ENCODE measurements around the gene SMARCC1.

SMARCC1 gene

GRCh38 chr3:47578691-47579632 lies 202.7 kb downstream of the SMARCC1 start, which contains the start of gene CSPG5:
TSS of gene CSPG5 (minus strand) at chr3:47578865. CDS start at chr3:47578693, 172 bp downstream.
- DNase-seq: peak; percentile 12
- in situ Hi-C loops (cut with HindIII; ENCODE audit: low pct_ligation_motif_present, low pct_unique_long_range_greater_than_20kb, low sequenced_read_pairs): no loop called here

- DNase-seq: peak; percentile 15
- in situ Hi-C loops (cut with HindIII; ENCODE audit: low pct_ligation_motif_present, low pct_unique_long_range_greater_than_20kb, low sequenced_read_pairs): no loop called here
These were observed 203.5 kb downstream of the SMARCC1 start for GRCh38 chr3:47578119-47578632.

GRCh38 chr3:47577583-47578118 lies 204.0 kb downstream of the SMARCC1 start:
- DNase-seq: no peak
- in situ Hi-C loops (cut with HindIII; ENCODE audit: low pct_ligation_motif_present, low pct_unique_long_range_greater_than_20kb, low sequenced_read_pairs): no loop called here

GRCh38 chr3:47573190-47574172 lies 208.2 kb downstream of the SMARCC1 start:
- DNase-seq: no peak
- in situ Hi-C loops (cut with HindIII; ENCODE audit: low pct_ligation_motif_present, low pct_unique_long_range_greater_than_20kb, low sequenced_read_pairs): no loop called here

- in situ Hi-C loops (cut with HindIII; ENCODE audit: low pct_ligation_motif_present, low pct_unique_long_range_greater_than_20kb, low sequenced_read_pairs): no loop called here
- no peak for DNase-seq
These were observed 210.1 kb downstream of the SMARCC1 start for GRCh38 chr3:47571391-47572175.

- no peak for DNase-seq
- in situ Hi-C loops (cut with HindIII; ENCODE audit: low pct_ligation_motif_present, low pct_unique_long_range_greater_than_20kb, low sequenced_read_pairs): no loop called here
These were observed 212.8 kb downstream of the SMARCC1 start for GRCh38 chr3:47568901-47569300.

- in situ Hi-C loops (cut with HindIII; ENCODE audit: low pct_ligation_motif_present, low pct_unique_long_range_greater_than_20kb, low sequenced_read_pairs): no loop called here
- no peak for DNase-seq
These were observed 214.5 kb downstream of the SMARCC1 start for GRCh38 chr3:47567149-47567548.

GRCh38 chr3:47566667-47567066 lies 215.0 kb downstream of the SMARCC1 start:
- in situ Hi-C loops (cut with HindIII; ENCODE audit: low pct_ligation_motif_present, low pct_unique_long_range_greater_than_20kb, low sequenced_read_pairs): no loop called here
- no peak for DNase-seq

- no peak for DNase-seq
- in situ Hi-C loops (cut with HindIII; ENCODE audit: low pct_ligation_motif_present, low pct_unique_long_range_greater_than_20kb, low sequenced_read_pairs): no loop called here
These were observed 215.8 kb downstream of the SMARCC1 start for GRCh38 chr3:47565734-47566550.

- no peak for DNase-seq
- in situ Hi-C loops (cut with HindIII; ENCODE audit: low pct_ligation_motif_present, low pct_unique_long_range_greater_than_20kb, low sequenced_read_pairs): no loop called here
These were observed 225.3 kb downstream of the SMARCC1 start for GRCh38 chr3:47556351-47556750.

- no peak for DNase-seq
- in situ Hi-C loops (cut with HindIII; ENCODE audit: low pct_ligation_motif_present, low pct_unique_long_range_greater_than_20kb, low sequenced_read_pairs): no loop called here
These were observed 227.4 kb downstream of the SMARCC1 start for GRCh38 chr3:47554335-47554734.

- DNase-seq: no peak
- in situ Hi-C loops (cut with HindIII; ENCODE audit: low pct_ligation_motif_present, low pct_unique_long_range_greater_than_20kb, low sequenced_read_pairs): no loop called here
These were observed 228.3 kb downstream of the SMARCC1 start for GRCh38 chr3:47553407-47553806.

GRCh38 chr3:47542471-47543173 lies 239.1 kb downstream of the SMARCC1 start:
- in situ Hi-C loops (cut with HindIII; ENCODE audit: low pct_ligation_motif_present, low pct_unique_long_range_greater_than_20kb, low sequenced_read_pairs): no loop called here
- DNase-seq: no peak

GRCh38 chr3:47541583-47542108 lies 240.0 kb downstream of the SMARCC1 start:
- DNase-seq: no peak
- in situ Hi-C loops (cut with HindIII; ENCODE audit: low pct_ligation_motif_present, low pct_unique_long_range_greater_than_20kb, low sequenced_read_pairs): no loop called here

- DNase-seq: no peak
- in situ Hi-C loops (cut with HindIII; ENCODE audit: low pct_ligation_motif_present, low pct_unique_long_range_greater_than_20kb, low sequenced_read_pairs): no loop called here
These were observed 241.4 kb downstream of the SMARCC1 start for GRCh38 chr3:47540281-47540680.

- in situ Hi-C loops (cut with HindIII; ENCODE audit: low pct_ligation_motif_present, low pct_unique_long_range_greater_than_20kb, low sequenced_read_pairs): no loop called here
- no peak for DNase-seq
These were observed 244.7 kb downstream of the SMARCC1 start for GRCh38 chr3:47536967-47537366.

All from ACHN (cell line).